Left renal cortex interstitium (tissue), 4 donors: ENCODE data around the gene GOLIM4. TPM values are rescaled to one million over a fixed set of nuclear protein-coding genes. Genes with fewer than 3 reads are reported as not detected.
"Not testable (repeated sequence)": the region's sequence is repeated elsewhere in the genome, so short reads cannot be mapped to it uniquely, and the experiment has no call there.

Experiments used
- DNase-seq, 4 donors: peaks; one replicate each; pipeline ENCODE4 v3.0.0-alpha.2; 2013; ENCODE audit warnings: low read depth in 4 of 4, low spot score in 2 of 4, missing footprints in 1 of 4
- polyA plus RNA-seq, 4 donors: library from polyadenylated mRNA; unstranded; fragments of 120-200 nt; gene quantifications; one replicate each; pipeline ENCODE4 v1.2.1, GENCODE V29; 2013; ENCODE audit not compliant: insufficient read length in 4 of 4

GOLIM4 gene
- polyA plus RNA-seq, 4 donors: 93.1 to 113 (median 108) TPM

- DNase-seq: no peak
Observed at GRCh38 chr3:168080499-168081170, 15.1 kb downstream of the GOLIM4 start.

DNA sequence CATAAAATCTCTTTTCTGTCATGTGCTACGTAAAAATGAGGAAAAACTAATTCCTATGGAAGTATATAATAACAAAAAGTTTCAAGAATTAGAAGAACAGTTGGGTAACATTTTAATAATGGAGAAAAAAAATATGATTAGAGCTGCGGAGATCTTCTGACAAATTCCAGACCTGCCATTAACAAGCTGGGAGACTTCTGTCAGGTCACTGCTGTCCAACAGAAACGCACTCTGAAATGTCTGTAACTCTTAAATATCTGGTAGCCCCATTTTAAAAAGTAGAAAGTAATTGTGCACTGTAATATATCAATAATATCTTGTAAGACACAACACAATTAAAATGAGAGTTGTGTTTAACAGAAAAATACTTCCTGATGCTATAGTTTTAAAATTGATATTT, 15.7 kb downstream of the GOLIM4 start:
- no peak for DNase-seq

GRCh38 chr3:168077091-168077490, 18.6 kb downstream of the GOLIM4 start:
- no peak for DNase-seq

GRCh38 chr3:168073842-168074605, 21.7 kb downstream of the GOLIM4 start:
- no peak for DNase-seq

- no peak for DNase-seq
Observed at GRCh38 chr3:168072323-168072650, 23.4 kb downstream of the GOLIM4 start.

DNA sequence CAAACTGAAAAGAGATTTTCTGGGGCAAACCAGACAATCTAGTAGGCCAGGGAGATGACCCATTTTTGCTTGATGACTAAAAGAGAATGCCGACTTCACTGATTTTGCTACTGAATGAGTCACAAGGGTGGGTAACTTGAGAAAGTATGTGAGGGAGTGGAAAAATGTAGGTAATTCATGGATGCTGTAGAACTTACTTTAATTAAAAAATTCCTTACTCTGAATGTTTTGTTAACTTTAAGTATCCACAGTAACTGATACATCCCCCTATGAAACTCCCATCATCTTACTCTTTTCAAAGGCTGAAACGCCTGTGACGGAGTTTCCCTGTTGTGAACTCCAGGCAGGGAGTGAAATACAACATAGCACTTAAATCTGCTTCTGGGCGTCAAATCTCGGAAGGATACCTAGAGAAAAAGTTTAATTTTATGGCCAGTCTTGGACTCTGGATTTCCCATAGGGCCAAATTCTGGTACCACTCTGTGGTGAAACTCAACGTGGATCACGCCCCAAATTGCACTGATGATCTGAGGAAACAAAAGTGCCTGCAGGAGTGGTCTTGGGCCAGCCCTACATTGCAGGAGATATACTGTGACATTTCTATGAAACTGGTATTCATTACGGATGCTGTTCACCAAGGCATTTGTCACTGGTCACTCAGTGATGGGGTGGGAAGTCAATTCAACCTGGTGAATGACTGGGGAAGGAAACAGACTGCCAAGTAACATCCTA, 24.0 kb downstream of the GOLIM4 start:
- DNase-seq: peak in 1 of 4 donors; percentile 69

- DNase-seq: no peak
Observed at GRCh38 chr3:168070919-168071318, 24.8 kb downstream of the GOLIM4 start.

- no peak for DNase-seq
Observed at GRCh38 chr3:168068346-168068745, 27.4 kb downstream of the GOLIM4 start.

GRCh38 chr3:168066882-168067281, 28.8 kb downstream of the GOLIM4 start:
- DNase-seq: no peak

GRCh38 chr3:168065569-168065968, 30.2 kb downstream of the GOLIM4 start:
- DNase-seq: no peak

DNA sequence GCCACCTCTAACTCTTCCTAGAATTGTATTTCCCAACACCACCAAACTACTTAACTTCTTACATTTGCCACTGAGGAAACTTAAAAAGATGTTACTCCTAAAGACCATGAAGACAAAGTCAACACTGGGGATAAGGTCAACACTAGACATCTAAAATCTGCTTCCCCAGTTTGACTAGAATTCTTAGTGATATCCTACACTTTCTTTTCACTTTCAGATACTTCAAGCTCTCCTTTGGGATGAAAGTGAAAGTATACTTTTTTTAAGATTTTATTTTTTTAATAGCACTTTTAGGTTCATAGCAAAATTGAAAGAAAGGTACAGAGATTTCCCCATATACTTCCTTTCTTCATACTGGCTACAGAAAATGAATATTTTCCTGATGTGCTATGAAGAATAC, 32.6 kb downstream of the GOLIM4 start:
- DNase-seq: no peak

- DNase-seq: no peak
Observed at GRCh38 chr3:168062679-168063078, 33.0 kb downstream of the GOLIM4 start.

- no peak for DNase-seq
Observed at GRCh38 chr3:168061332-168061996, 34.3 kb downstream of the GOLIM4 start.

GRCh38 chr3:168060317-168060716, 35.4 kb downstream of the GOLIM4 start:
- DNase-seq: no peak

- no peak for DNase-seq
Observed at GRCh38 chr3:168058481-168058880, 37.2 kb downstream of the GOLIM4 start.

GRCh38 chr3:168056398-168057230, 39.1 kb downstream of the GOLIM4 start:
- not testable (repeated sequence) for DNase-seq

DNA sequence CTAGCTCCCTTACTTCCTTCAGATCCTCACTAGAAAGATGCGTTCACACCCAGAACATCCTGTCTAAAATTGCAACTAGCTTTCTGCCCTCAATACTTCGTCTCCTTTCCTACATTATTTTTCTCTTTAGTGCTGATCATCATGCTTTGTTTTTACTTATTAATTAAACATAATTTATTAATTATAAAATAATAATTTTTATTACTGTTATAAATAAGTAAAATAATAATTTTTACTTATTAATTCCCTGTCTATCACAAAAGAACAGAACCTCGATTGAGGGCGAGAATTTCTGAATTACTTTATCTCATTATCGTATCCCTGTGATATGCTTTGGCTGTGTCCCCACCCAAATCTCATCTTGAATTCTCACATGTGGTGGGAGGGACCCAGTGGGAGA, 41.3 kb downstream of the GOLIM4 start:
- no peak for DNase-seq

- no peak for DNase-seq
Observed at GRCh38 chr3:168053115-168053514, 42.6 kb downstream of the GOLIM4 start.

DNA sequence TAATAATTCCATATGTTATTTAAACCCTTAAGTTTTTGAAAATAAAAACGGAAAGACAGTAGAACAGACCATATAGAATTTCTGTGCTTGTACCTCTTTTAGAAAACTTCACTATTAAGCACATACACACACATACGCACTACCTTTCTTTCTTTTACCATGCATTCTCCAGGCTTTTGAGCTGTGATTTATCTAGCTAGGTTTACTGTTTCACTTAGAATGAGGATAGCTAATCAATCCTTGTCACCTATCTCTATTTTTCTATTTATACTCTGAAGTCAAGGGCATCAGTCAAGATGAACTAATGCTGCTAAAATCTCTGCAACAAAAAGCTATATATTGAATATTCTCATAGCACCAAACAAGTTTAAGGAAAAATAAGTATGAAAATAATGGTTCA, 43.2 kb downstream of the GOLIM4 start:
- no peak for DNase-seq
